Esophagus squamous epithelium (tissue), 4 donors: ENCODE data around the gene C9orf43.

ENCODE experiments used
- CTCF ChIP-seq, 6 experiments: fragments of 450-650 bp in 4 of 6; fragments of 200-600 bp in 2 of 6; sonication (generic) in 2 of 6; IDR thresholded peaks; one replicate each; pipeline ENCODE4 v1.5.1; 2016 to 2019; ENCODE audit warnings: antibody characterized with exemption in 6 of 6, mild to moderate bottlenecking in 4 of 6, moderate library complexity in 4 of 6
- POLR2A ChIP-seq, 4 donors: fragments of 450-650 bp; IDR thresholded peaks; one replicate each; pipeline ENCODE4 v1.6.1; 2017; ENCODE audit warnings: antibody characterized with exemption in 4 of 4, mild to moderate bottlenecking in 4 of 4, moderate library complexity in 3 of 4

- no peak for TF ChIP-seq CTCF (IDR thresholded peaks at IDR 0.05)
- TF ChIP-seq POLR2A (IDR thresholded peaks at IDR 0.05) = no peak
These were observed 20.6 kb downstream of the C9orf43 start for GRCh38 chr9:113431191-113431590.
